Neuronal stem cell (in vitro differentiated cells): ENCODE measurements around the gene WDR54.

Experiments
- DNase-seq: peaks from one replicate; pipeline ENCODE4 v3.0.0-alpha.2; 2013; ENCODE audit warnings: low spot score
- H2AFZ ChIP-seq: one replicate; pipeline ENCODE4 v1.6.1; 2013; ENCODE audit warnings: mild to moderate bottlenecking, low read length, inconsistent platforms
- H2AK5ac ChIP-seq: 2 replicates; pipeline ENCODE4 v1.6.1; 2013; ENCODE audit warnings: low read depth, mild to moderate bottlenecking, inconsistent platforms, low read length, moderate library complexity, mixed read lengths
- H2BK120ac ChIP-seq: 2 replicates; pipeline ENCODE4 v1.6.1; 2013; ENCODE audit warnings: low read depth, mild to moderate bottlenecking, inconsistent platforms, low read length, moderate library complexity, mixed read lengths
- H2BK12ac ChIP-seq: one replicate; pipeline ENCODE4 v1.6.1; 2013; ENCODE audit warnings: low read length, inconsistent platforms
- H2BK15ac ChIP-seq: 2 replicates; pipeline ENCODE4 v1.6.1; 2013; ENCODE audit warnings: mild to moderate bottlenecking, low read length, inconsistent platforms, mixed read lengths
- H2BK5ac ChIP-seq: one replicate; pipeline ENCODE4 v1.6.1; 2013; ENCODE audit warnings: inconsistent platforms, mild to moderate bottlenecking, low read length, moderate library complexity
- H3K14ac ChIP-seq: one replicate; pipeline ENCODE4 v1.6.1; 2013; ENCODE audit warnings: low read length, inconsistent platforms
- H3K18ac ChIP-seq: 2 replicates; pipeline ENCODE4 v1.6.1; 2013; ENCODE audit warnings: low read length, inconsistent platforms
- H3K23ac ChIP-seq: 2 replicates; pipeline ENCODE4 v1.6.1; 2013; ENCODE audit warnings: low read depth, mild to moderate bottlenecking, mixed read lengths, low read length, inconsistent platforms; ENCODE audit not compliant: poor library complexity
- H3K27ac ChIP-seq: replicated peaks from 3 replicates; pipeline ENCODE4 v1.5.1; 2013; ENCODE audit warnings: low read length, inconsistent platforms
- H3K27me3 ChIP-seq, 3 experiments: 2 replicates each; pipeline ENCODE4 v1.6.1; 2013; ENCODE audit warnings: low read length in 3 of 3, mild to moderate bottlenecking in 2 of 3, inconsistent platforms in 1 of 3, low read depth in 1 of 3, mixed read lengths in 1 of 3, moderate library complexity in 1 of 3; ENCODE audit not compliant: control insufficient read depth in 3 of 3, insufficient read depth in 3 of 3
- H3K36me3 ChIP-seq, 2 donors: replicated peaks in 1 of 2; 2 replicates each; pipeline ENCODE4 v1.6.1; 2013; ENCODE audit warnings: low read length in 2 of 2; ENCODE audit not compliant: control insufficient read depth in 2 of 2, insufficient read depth in 2 of 2
- H3K4ac ChIP-seq: 2 replicates; pipeline ENCODE4 v1.6.1; 2013; ENCODE audit warnings: inconsistent platforms, mild to moderate bottlenecking, low read length, moderate library complexity
- H3K4me1 ChIP-seq, 2 donors: 1 replicate in 1 of 2; 2 replicates in 1 of 2; pipeline ENCODE4 v1.6.1; 2013; ENCODE audit warnings: low read length in 2 of 2, low read depth in 1 of 2; ENCODE audit not compliant: control insufficient read depth in 2 of 2, insufficient read depth in 1 of 2
- H3K4me2 ChIP-seq: one replicate; pipeline ENCODE4 v1.6.1; 2013; ENCODE audit warnings: mild to moderate bottlenecking, low read length, inconsistent platforms; ENCODE audit not compliant: insufficient read depth, poor library complexity, severe bottlenecking
- H3K4me3 ChIP-seq, 2 donors: 2 replicates each; pipeline ENCODE4 v1.5.1; 2013; ENCODE audit warnings: low read length in 2 of 2, mild to moderate bottlenecking in 2 of 2, inconsistent platforms in 1 of 2, moderate library complexity in 1 of 2
- H3K79me1 ChIP-seq: one replicate; pipeline ENCODE4 v1.6.1; 2013; ENCODE audit warnings: low read depth, mild to moderate bottlenecking, inconsistent platforms, low read length, moderate library complexity
- H3K9ac ChIP-seq: one replicate; pipeline ENCODE4 v1.6.1; 2013; ENCODE audit warnings: mild to moderate bottlenecking, low read depth, low read length, inconsistent platforms; ENCODE audit not compliant: poor library complexity
- H3K9me3 ChIP-seq, 2 donors: replicated peaks in 1 of 2; 2 replicates each; pipeline versions ENCODE3 to v1.6.1; 2013; ENCODE audit warnings: low read length in 2 of 2, mild to moderate bottlenecking in 2 of 2, inconsistent platforms in 1 of 2, low read depth in 1 of 2, mixed read lengths in 1 of 2, moderate library complexity in 1 of 2; ENCODE audit not compliant: control insufficient read depth in 2 of 2, insufficient read depth in 1 of 2
- H4K8ac ChIP-seq: one replicate; pipeline ENCODE4 v1.6.1; 2013; ENCODE audit warnings: low read depth, mild to moderate bottlenecking, inconsistent platforms, low read length, moderate library complexity
- H4K91ac ChIP-seq: one replicate; pipeline ENCODE4 v1.6.1; 2013; ENCODE audit warnings: low read length, low read depth, mild to moderate bottlenecking, inconsistent platforms; ENCODE audit not compliant: poor library complexity
- WGBS, 2 donors: extraction: QIAGEN DNeasy Blood & Tissue Kit; methylation state at CpG; one replicate each; pipeline ENCODE4 v1.1.7; 2013; ENCODE audit warnings: missing lambda C conversion rate in 2 of 2, mixed read lengths in 1 of 2; ENCODE audit not compliant: insufficient read length in 2 of 2, insufficient replicate concordance in 1 of 2; ENCODE audit errors: extremely low coverage in 2 of 2; 5-methylcytosine and 5-hydroxymethylcytosine counted together

Gene WDR54

DNA sequence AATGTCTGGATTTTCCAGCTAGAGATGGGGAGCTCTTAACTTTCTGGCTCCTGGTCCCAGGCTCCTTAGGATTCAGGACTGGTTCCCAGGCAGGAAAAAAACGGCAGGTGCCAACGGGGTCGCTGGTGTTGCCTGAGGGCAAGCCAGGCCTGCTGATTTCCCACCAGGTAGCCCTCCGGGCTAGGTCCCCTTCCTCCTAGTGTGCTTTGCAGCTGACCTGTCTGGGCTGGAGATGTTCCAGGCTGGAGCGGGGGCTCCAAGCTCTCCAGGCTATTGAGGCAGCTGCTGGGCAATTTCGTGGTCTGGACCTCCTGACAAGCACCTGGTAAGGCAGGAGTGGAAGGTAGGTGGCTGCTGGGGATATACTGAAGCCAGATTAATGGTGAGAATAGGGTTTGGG, 53.0 kb downstream of the WDR54 start:
- no peak overlapping the region for H2AK5ac ChIP-seq
- no peak overlapping the region for H2BK15ac ChIP-seq
- no peak overlapping the region for H2AFZ ChIP-seq
- H2BK120ac ChIP-seq: no peak overlapping the region
- no peak overlapping the region for H3K18ac ChIP-seq
- peaks cover 6 to 11% of the 10 kb centered on the region in 2 donors for H3K4me1 ChIP-seq
- no CpG with 5 or more reads among the region's 6 CpGs for WGBS, 2 donors
- peaks cover 24 to 49% of the 10 kb centered on the region in 2 donors for H3K36me3 ChIP-seq
- no peak overlapping the region for H3K4me2 ChIP-seq
- no peak for DNase-seq
- no peak overlapping the region for H3K9ac ChIP-seq
- H3K27me3 ChIP-seq: no peaks in the 10 kb centered on the region
- H4K91ac ChIP-seq: no peak overlapping the region
- no peak overlapping the region for H2BK5ac ChIP-seq
- H3K4ac ChIP-seq: no peak overlapping the region
- no peaks in the 10 kb centered on the region for H3K9me3 ChIP-seq
- H4K8ac ChIP-seq: no peak overlapping the region
- no peak overlapping the region for H3K4me3 ChIP-seq
- H3K27ac ChIP-seq: no peak overlapping the region
- H2BK12ac ChIP-seq: no peak overlapping the region
- H3K79me1 ChIP-seq: no peaks in the 10 kb centered on the region
- H3K14ac ChIP-seq: no peak overlapping the region
- H3K23ac ChIP-seq: no peak overlapping the region

DNA sequence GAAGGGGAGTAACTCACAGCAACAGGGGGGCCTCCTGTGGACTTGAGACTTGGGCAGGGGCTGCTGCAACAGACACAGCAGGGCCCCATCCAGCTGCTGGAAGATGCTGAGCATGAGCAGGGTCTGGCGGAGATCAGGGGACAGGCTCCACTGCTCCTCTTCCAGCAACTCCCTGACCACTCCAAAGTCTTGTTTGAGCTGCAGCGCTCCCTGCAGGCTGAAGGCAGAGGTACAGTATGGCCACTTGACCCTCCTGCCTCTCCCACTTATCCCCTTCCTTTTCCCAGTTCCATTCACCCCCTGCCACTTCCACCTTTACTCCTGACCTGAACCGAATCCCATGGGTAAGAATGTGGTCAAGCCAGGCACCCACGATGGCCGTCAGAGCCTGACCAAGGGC, 53.4 kb downstream of the WDR54 start:
- H2BK15ac ChIP-seq: no peak overlapping the region
- no peak overlapping the region for H2BK12ac ChIP-seq
- H3K36me3 ChIP-seq: peaks cover 24 to 53% of the 10 kb centered on the region in 2 donors
- no peak overlapping the region for H3K14ac ChIP-seq
- no peak overlapping the region for H3K4me2 ChIP-seq
- no peak overlapping the region for H3K4me3 ChIP-seq
- no peaks in the 10 kb centered on the region for H3K27me3 ChIP-seq
- H3K79me1 ChIP-seq: no peaks in the 10 kb centered on the region
- no peak for DNase-seq
- peaks cover 6 to 11% of the 10 kb centered on the region in 2 donors for H3K4me1 ChIP-seq
- WGBS, 2 donors: no CpG with 5 or more reads among the region's 5 CpGs
- H2BK5ac ChIP-seq: no peak overlapping the region
- no peak overlapping the region for H3K27ac ChIP-seq
- H2AFZ ChIP-seq: no peak overlapping the region
- H3K23ac ChIP-seq: no peak overlapping the region
- H3K9ac ChIP-seq: no peak overlapping the region
- no peak overlapping the region for H3K18ac ChIP-seq
- H2AK5ac ChIP-seq: no peak overlapping the region
- H3K4ac ChIP-seq: no peak overlapping the region
- H4K8ac ChIP-seq: no peak overlapping the region
- no peak overlapping the region for H4K91ac ChIP-seq
- H2BK120ac ChIP-seq: no peak overlapping the region
- H3K9me3 ChIP-seq: no peaks in the 10 kb centered on the region
